Gastroesophageal sphincter (tissue), 3 donors: ENCODE data around the gene MEIS2.

Experiments
- CTCF ChIP-seq, 4 experiments: fragments of 200-600 bp in 2 of 4; fragments of 450-650 bp in 2 of 4; sonication (generic) in 1 of 4; IDR thresholded peaks; one replicate each; pipeline ENCODE4 v1.5.1; 2017 to 2019; ENCODE audit warnings: antibody characterized with exemption in 4 of 4, mild to moderate bottlenecking in 2 of 4, moderate library complexity in 2 of 4
- EP300 ChIP-seq: sonication (generic); formaldehyde crosslinking; IDR thresholded peaks from one replicate; pipeline ENCODE4 v1.6.1; 2017; ENCODE audit warnings: antibody characterized with exemption, mild to moderate bottlenecking
- POLR2A ChIP-seq, 2 donors: fragments of 450-650 bp; IDR thresholded peaks; one replicate each; pipeline ENCODE4 v1.6.1; 2017; ENCODE audit warnings: antibody characterized with exemption in 2 of 2, mild to moderate bottlenecking in 2 of 2, moderate library complexity in 1 of 2

- TF ChIP-seq POLR2A (IDR thresholded peaks at IDR 0.05) (no peak), CTCF (IDR thresholded peaks at IDR 0.05) (no peak), EP300 (no peak)
These were observed 92.1 kb downstream of the MEIS2 start for GRCh38 chr15:37008205-37008604.
